Measurements from ENCODE around the gene E4F1.

GRCh38 chr16:2188395-2188794 lies 35.0 kb upstream of the E4F1 start:
- no peak for TF ChIP-seq CTCF (IDR thresholded peaks at IDR 0.05)
- TF ChIP-seq POLR2A (IDR thresholded peaks at IDR 0.05) = no peak
- TF ChIP-seq EP300 (IDR thresholded peaks at IDR 0.05) = no peak
